ENCODE results near the gene PACRG. TPM values are rescaled to one million over a fixed set of nuclear protein-coding genes. Genes with fewer than 3 reads are reported as not detected.
A peak's percentile ranks its signal among the peaks of the same experiment; 100 is the strongest.

PACRG gene
- total and polyA plus RNA-seq, 4 donors = 0.47 to 3.8 (median 2.4) TPM

DNA sequence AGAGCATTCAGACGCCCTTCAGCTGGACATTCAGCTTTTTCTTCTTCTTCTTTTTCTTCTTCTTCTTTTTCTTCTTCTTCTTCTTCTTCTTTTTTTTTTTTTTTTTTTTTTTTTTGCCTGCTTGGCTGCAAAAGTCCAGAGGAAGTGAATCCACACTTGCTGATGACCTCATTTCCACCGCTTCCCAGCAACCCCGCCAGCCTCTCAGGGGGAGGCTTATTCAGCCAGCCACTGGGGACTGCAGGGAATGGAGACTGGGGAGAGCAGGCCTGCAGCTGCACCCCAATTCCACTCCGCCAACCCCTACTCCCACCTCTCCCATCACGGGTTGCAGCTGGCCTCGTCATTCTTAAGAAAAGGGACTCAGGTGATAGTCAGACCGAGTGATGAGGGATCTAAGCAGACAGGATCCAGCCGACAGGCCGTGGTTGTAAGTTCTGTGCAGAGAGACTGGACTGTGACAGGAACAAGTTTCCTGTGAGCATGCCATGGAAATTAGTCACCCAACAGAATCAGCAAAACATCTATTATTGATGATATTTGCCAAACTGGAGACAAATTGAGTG, 627.7 kb downstream of the PACRG start (continued):
- TF ChIP-seq, protein P1, sequence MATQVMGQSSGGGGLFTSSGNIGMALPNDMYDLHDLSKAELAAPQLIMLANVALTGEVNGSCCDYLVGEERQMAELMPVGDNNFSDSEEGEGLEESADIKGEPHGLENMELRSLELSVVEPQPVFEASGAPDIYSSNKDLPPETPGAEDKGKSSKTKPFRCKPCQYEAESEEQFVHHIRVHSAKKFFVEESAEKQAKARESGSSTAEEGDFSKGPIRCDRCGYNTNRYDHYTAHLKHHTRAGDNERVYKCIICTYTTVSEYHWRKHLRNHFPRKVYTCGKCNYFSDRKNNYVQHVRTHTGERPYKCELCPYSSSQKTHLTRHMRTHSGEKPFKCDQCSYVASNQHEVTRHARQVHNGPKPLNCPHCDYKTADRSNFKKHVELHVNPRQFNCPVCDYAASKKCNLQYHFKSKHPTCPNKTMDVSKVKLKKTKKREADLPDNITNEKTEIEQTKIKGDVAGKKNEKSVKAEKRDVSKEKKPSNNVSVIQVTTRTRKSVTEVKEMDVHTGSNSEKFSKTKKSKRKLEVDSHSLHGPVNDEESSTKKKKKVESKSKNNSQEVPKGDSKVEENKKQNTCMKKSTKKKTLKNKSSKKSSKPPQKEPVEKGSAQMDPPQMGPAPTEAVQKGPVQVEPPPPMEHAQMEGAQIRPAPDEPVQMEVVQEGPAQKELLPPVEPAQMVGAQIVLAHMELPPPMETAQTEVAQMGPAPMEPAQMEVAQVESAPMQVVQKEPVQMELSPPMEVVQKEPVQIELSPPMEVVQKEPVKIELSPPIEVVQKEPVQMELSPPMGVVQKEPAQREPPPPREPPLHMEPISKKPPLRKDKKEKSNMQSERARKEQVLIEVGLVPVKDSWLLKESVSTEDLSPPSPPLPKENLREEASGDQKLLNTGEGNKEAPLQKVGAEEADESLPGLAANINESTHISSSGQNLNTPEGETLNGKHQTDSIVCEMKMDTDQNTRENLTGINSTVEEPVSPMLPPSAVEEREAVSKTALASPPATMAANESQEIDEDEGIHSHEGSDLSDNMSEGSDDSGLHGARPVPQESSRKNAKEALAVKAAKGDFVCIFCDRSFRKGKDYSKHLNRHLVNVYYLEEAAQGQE (IDR thresholded peaks at IDR 0.05) = no peak
- TF ChIP-seq FOXA1 (IDR thresholded peaks at IDR 0.05) = no peak
- no peak for TF ChIP-seq NR2F2 (IDR thresholded peaks at IDR 0.05)
- TF ChIP-seq MAX (IDR thresholded peaks at IDR 0.05) = no peak
- TF ChIP-seq SP1 (IDR thresholded peaks at IDR 0.05) = no peak

DNA sequence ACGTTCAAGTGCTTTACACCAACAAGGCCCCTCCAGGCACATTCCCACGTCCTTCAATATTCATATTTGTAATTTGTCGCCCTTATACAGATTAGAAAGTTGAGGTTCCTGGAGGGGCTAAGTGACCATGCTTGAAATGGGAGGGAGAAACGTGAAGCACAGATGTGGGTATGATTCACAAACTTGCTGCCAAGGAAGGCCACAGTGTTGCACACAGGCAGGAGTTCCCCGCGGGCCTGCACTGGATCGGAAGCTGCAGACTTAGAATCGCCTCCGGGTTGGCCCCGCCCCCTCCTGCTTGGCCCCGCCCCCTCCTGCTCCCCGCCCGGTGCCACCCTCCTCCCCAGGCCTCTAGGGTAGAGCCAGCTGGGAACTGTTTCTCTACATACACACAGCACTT, 628.5 kb downstream of the PACRG start:
- Histone ChIP-seq H3K4me3 (ENCODE audit: low read depth in 1 of 3, low read length in 3 of 3) (no peak overlapping the region), H3K9ac (ENCODE audit: low read depth in 1 of 2, low read length in 2 of 2) (no peak overlapping the region), H3K27me3 (ENCODE audit: control insufficient read depth in 4 of 4, insufficient read depth in 4 of 4, low read length in 3 of 4) (no peaks in the 10 kb centered on the region), H3K27ac (ENCODE audit: low read depth in 1 of 2, low read length in 2 of 2) (peak overlapping the region in 1 of 2 donors; percentile 19), H3K36me3 (ENCODE audit: control insufficient read depth in 4 of 4, insufficient read depth in 3 of 4, low read depth in 1 of 4, low read length in 3 of 4) (no peaks in the 10 kb centered on the region), H3K4me1 (ENCODE audit: control insufficient read depth in 4 of 4, insufficient read depth in 4 of 4, low read length in 3 of 4) (peaks cover 0 to 4% (median 0%) of the 10 kb centered on the region in 4 donors), H3K9me3 (ENCODE audit: control insufficient read depth in 4 of 4, low read length in 3 of 4) (no peaks in the 10 kb centered on the region)
- DNase-seq (ENCODE audit: low spot score) = peak; percentile 62
- no peak for TF ChIP-seq JUND (IDR thresholded peaks at IDR 0.05)
- no peak for TF ChIP-seq SP1 (IDR thresholded peaks at IDR 0.05)
- TF ChIP-seq, protein P2, sequence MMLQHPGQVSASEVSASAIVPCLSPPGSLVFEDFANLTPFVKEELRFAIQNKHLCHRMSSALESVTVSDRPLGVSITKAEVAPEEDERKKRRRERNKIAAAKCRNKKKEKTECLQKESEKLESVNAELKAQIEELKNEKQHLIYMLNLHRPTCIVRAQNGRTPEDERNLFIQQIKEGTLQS (IDR thresholded peaks at IDR 0.05) = no peak
- TF ChIP-seq FOXA2 (IDR thresholded peaks at IDR 0.05) = no peak
- TF ChIP-seq TAF1 (conservative IDR thresholded peaks at IDR 0.05) = no peak
- no peak for TF ChIP-seq GABPA (IDR thresholded peaks at IDR 0.05 in 1 of 2, conservative IDR thresholded peaks at IDR 0.05 in 1 of 2)
- TF ChIP-seq NR2F2 (IDR thresholded peaks at IDR 0.05) = no peak
- no peak for TF ChIP-seq CTCF (IDR thresholded peaks at IDR 0.05; ENCODE audit: low read depth, low read length, missing input control)
- TF ChIP-seq EGR1 (IDR thresholded peaks at IDR 0.05; ENCODE audit: low read depth in 2 of 2) = no peak
- TF ChIP-seq, protein P1 (IDR thresholded peaks at IDR 0.05) = no peak
- no peak for TF ChIP-seq RAD21 (IDR thresholded peaks at IDR 0.05)
- no peak for TF ChIP-seq FOXA1 (IDR thresholded peaks at IDR 0.05)
- no peak for TF ChIP-seq RXRA (IDR thresholded peaks at IDR 0.05)
- no peak for TF ChIP-seq YY1 (IDR thresholded peaks at IDR 0.05)
- TF ChIP-seq, protein P3, sequence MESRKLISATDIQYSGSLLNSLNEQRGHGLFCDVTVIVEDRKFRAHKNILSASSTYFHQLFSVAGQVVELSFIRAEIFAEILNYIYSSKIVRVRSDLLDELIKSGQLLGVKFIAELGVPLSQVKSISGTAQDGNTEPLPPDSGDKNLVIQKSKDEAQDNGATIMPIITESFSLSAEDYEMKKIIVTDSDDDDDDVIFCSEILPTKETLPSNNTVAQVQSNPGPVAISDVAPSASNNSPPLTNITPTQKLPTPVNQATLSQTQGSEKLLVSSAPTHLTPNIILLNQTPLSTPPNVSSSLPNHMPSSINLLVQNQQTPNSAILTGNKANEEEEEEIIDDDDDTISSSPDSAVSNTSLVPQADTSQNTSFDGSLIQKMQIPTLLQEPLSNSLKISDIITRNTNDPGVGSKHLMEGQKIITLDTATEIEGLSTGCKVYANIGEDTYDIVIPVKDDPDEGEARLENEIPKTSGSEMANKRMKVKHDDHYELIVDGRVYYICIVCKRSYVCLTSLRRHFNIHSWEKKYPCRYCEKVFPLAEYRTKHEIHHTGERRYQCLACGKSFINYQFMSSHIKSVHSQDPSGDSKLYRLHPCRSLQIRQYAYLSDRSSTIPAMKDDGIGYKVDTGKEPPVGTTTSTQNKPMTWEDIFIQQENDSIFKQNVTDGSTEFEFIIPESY (IDR thresholded peaks at IDR 0.05) = no peak
- TF ChIP-seq HNF4G (IDR thresholded peaks at IDR 0.05) = no peak
- TF ChIP-seq MAX (IDR thresholded peaks at IDR 0.05) = no peak
- TF ChIP-seq HNF4A (conservative IDR thresholded peaks at IDR 0.05) = no peak
- WGBS = 55% methylated on average over 13 of the region's 13 CpGs
